Measurements from ENCODE around the gene FOXP1. TPM values are rescaled to one million over a fixed set of nuclear protein-coding genes. Genes with fewer than 3 reads are reported as not detected.

Gene FOXP1
- total RNA-seq, 4 donors from 2014 or later = 49.8 to 157 (median 71.9) TPM

DNA sequence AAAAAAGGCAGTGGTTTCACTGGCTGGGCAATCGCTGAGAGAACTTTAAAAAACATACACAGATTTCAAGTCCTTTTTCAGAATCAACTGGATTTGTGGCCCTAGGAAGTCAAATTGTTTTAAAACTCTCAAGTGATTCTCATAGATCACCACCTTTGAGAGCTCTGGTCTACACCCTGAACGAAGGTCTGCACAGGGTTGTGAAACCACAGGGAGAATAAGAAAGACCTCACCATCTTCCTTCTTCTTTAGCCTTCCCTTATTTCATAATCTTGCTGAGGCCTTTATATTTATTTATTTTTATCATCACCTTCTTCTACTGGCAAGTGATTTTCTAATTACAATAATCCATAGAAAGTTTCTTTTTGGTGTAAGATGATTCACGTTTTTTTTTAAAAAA is 58.1 kb downstream of the FOXP1 start:
- H3K36me3 ChIP-seq = no peaks in the 10 kb centered on the region
- WGBS = 85% methylated on average over 3 of the region's 3 CpGs
- peaks cover 18% of the 10 kb centered on the region for H3K4me1 ChIP-seq
- H3K9me3 ChIP-seq = no peaks in the 10 kb centered on the region
- H3K4me3 ChIP-seq = no peak overlapping the region
- no peak overlapping the region for H3K27ac ChIP-seq
- H3K27me3 ChIP-seq = no peaks in the 10 kb centered on the region
- DNase-seq (ENCODE audit: low spot score in 2 of 2) = no peak
- TF ChIP-seq EP300 (IDR thresholded peaks at IDR 0.05) = no peak
- TF ChIP-seq POLR2AphosphoS5 (IDR thresholded peaks at IDR 0.05) = no peak
- no peak for TF ChIP-seq POLR2A (IDR thresholded peaks at IDR 0.05)
- TF ChIP-seq, protein P1, sequence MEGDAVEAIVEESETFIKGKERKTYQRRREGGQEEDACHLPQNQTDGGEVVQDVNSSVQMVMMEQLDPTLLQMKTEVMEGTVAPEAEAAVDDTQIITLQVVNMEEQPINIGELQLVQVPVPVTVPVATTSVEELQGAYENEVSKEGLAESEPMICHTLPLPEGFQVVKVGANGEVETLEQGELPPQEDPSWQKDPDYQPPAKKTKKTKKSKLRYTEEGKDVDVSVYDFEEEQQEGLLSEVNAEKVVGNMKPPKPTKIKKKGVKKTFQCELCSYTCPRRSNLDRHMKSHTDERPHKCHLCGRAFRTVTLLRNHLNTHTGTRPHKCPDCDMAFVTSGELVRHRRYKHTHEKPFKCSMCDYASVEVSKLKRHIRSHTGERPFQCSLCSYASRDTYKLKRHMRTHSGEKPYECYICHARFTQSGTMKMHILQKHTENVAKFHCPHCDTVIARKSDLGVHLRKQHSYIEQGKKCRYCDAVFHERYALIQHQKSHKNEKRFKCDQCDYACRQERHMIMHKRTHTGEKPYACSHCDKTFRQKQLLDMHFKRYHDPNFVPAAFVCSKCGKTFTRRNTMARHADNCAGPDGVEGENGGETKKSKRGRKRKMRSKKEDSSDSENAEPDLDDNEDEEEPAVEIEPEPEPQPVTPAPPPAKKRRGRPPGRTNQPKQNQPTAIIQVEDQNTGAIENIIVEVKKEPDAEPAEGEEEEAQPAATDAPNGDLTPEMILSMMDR (IDR thresholded peaks at IDR 0.05) = no peak

DNA sequence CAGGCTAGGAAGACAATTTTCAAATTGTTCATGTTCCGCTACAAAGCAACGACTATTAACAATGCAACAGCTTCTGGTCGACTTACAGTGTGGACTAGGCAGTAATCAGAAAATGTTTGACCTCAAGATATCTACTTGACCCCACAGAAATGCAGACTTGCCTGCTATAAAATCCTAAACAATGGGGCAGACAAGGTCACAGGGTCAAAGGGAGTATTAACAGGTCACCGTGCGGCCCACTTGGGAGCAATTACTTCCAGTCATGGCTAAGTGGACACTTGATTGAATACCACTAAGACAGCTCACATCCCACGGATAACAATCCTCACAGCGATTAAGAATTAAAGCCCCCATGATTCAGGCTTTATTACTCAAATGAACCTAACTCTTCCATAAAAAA is 58.9 kb downstream of the FOXP1 start:
- no peaks in the 10 kb centered on the region for H3K9me3 ChIP-seq
- no peaks in the 10 kb centered on the region for H3K27me3 ChIP-seq
- TF ChIP-seq, protein P1 (IDR thresholded peaks at IDR 0.05) = no peak
- TF ChIP-seq EP300 (IDR thresholded peaks at IDR 0.05) (no peak), POLR2A (IDR thresholded peaks at IDR 0.05) (no peak), POLR2AphosphoS5 (IDR thresholded peaks at IDR 0.05) (no peak)
- H3K36me3 ChIP-seq = no peaks in the 10 kb centered on the region
- 83% methylated on average over 7 of the region's 7 CpGs for whole genome bisulfite sequencing
- no peak overlapping the region for H3K4me3 ChIP-seq
- no peak overlapping the region for H3K27ac ChIP-seq
- DNase-seq (ENCODE audit: low spot score in 2 of 2) = no peak
- H3K4me1 ChIP-seq = peaks cover 22% of the 10 kb centered on the region

DNA sequence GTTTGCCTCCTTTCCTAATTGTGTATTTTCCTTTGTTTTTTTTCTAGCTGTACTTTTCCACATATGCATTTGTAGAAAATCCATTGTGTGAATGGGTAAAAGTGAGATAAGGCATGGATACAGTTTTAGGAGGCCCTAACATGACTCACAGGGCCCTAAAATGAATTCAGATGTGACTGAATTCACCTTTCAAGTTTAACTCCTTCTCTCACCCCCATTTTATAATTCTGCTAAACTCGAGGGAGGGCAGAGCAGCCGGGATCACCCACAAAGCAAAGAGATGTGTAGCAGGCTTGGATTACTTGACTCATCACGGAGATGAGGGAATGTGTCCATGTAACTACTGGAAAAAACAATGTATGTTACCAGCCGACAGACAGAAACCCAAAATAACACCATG is 59.9 kb downstream of the FOXP1 start:
- Histone ChIP-seq H3K27me3 (no peaks in the 10 kb centered on the region), H3K27ac (no peak overlapping the region), H3K9me3 (no peaks in the 10 kb centered on the region), H3K4me3 (no peak overlapping the region), H3K4me1 (peaks cover 22% of the 10 kb centered on the region), H3K36me3 (no peaks in the 10 kb centered on the region)
- WGBS = 90% methylated on average over 4 of the region's 4 CpGs
- TF ChIP-seq, protein P1 (IDR thresholded peaks at IDR 0.05) = no peak
- no peak for TF ChIP-seq EP300 (IDR thresholded peaks at IDR 0.05)
- no peak for TF ChIP-seq POLR2AphosphoS5 (IDR thresholded peaks at IDR 0.05)
- TF ChIP-seq POLR2A (IDR thresholded peaks at IDR 0.05) = no peak
- DNase-seq (ENCODE audit: low spot score in 2 of 2) = no peak

DNA sequence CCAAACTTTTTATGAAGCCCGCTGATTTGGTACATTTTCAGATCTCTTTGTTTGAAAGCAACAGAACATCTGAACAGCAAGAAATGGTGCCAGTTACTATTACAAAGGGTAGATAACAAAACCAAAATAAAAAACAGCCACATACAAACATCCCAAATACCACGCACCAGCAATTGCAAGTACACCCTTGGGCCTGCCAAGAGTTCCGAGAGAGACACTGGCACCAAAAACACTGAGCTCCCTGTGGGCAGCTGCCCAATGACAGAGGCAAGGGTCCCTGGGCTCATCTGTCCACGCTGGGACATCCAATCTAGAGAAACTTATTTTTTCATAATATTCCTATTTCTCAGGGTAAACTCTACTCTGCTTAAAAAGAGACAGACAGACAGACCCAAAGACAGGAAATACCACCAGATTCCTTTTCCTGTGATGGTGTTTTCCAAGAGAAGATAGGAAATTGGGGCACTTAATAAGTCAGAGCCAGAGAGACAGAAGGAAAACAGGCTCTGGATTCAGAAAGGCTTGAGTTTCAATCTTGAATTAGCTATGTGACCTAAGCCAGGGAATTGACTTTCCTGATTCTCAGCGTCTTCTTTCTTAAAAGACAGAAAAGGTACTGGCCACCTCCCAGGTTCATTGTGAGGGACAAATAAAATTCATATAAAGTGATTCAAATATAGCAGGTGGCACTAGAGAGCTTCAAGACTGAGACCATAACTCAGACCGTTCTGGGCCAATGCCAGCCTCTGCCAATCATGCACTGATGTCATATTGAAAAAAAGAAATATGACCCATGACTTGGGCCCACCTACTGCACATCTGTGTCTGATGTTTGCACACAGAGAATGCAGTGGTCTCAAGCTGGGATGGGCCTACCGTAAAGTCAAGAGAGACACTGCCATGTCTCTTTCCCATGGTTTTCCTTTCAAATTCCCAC is 61.3 kb downstream of the FOXP1 start:
- Histone ChIP-seq H3K9me3 (no peaks in the 10 kb centered on the region), H3K4me1 (peaks cover 17% of the 10 kb centered on the region), H3K27ac (no peak overlapping the region), H3K36me3 (no peaks in the 10 kb centered on the region), H3K27me3 (no peaks in the 10 kb centered on the region), H3K4me3 (no peak overlapping the region)
- WGBS = 90% methylated on average over 7 of the region's 7 CpGs
- TF ChIP-seq POLR2A (IDR thresholded peaks at IDR 0.05) (no peak), EP300 (IDR thresholded peaks at IDR 0.05) (no peak), POLR2AphosphoS5 (IDR thresholded peaks at IDR 0.05) (no peak)
- TF ChIP-seq, protein P1 (IDR thresholded peaks at IDR 0.05) = no peak
- DNase-seq (ENCODE audit: low spot score in 2 of 2) = no peak

DNA sequence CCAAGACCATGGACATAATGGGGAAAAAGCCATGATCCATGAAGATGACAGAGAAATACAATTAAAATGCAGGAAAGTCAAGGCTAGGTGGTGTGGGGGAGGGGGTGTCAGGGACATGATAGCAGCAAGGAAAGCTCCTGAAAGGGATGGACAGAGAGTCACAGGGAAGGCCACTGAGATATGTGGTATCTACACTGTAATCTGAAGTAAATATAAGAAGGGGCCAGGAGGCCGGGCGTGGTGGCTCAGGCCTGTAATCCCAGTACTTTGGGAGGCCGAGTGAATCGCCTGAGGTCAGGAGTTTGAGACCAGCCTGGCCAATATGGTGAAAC is 62.5 kb downstream of the FOXP1 start:
- no peak for TF ChIP-seq POLR2AphosphoS5 (IDR thresholded peaks at IDR 0.05)
- no peak for TF ChIP-seq EP300 (IDR thresholded peaks at IDR 0.05)
- TF ChIP-seq, protein P1 (IDR thresholded peaks at IDR 0.05) = no peak
- no peak for TF ChIP-seq POLR2A (IDR thresholded peaks at IDR 0.05)
- Histone ChIP-seq H3K4me1 (peaks cover 13% of the 10 kb centered on the region), H3K4me3 (no peak overlapping the region), H3K9me3 (no peaks in the 10 kb centered on the region), H3K27me3 (no peaks in the 10 kb centered on the region), H3K36me3 (no peaks in the 10 kb centered on the region), H3K27ac (no peak overlapping the region)
- 94% methylated on average over 4 of the region's 4 CpGs for WGBS
- DNase-seq (ENCODE audit: low spot score in 2 of 2) = no peak
